GM13977 (cell line): Measurements from ENCODE around the gene SCGB1A1.
A peak's percentile ranks its signal among the peaks of the same experiment; 100 is the strongest.
"Not testable (repeated sequence)": the region's sequence is repeated elsewhere in the genome, so short reads cannot be mapped to it uniquely, and the experiment has no call there.

Experiments used
- DNase-seq: peaks from one replicate; pipeline ENCODE4 v3.0.0; 2012; ENCODE audit warnings: low spot score
- CTCF ChIP-seq: IDR thresholded peaks from 2 replicates; pipeline ENCODE4 v1.5.1; 2012; ENCODE audit warnings: mild to moderate bottlenecking, control low read depth; ENCODE audit not compliant: insufficient read depth; ENCODE audit errors: extremely low read depth, missing control alignments
- in situ Hi-C: fragments of 300-500 bp; cut with MboI; formaldehyde crosslinking; loops from one replicate; pipeline ENCODE4 v1.12.0; 2022; ENCODE audit warnings: low sequenced_read_pairs, low pct_unique_long_range_greater_than_20kb, mixed read lengths, inconsistent platforms; ENCODE audit not compliant: unreplicated experiment

SCGB1A1 gene

GRCh38 chr11:62418733-62419132 is at the start of gene SCGB1A1:
TSS of gene SCGB1A1 (plus strand) at chr11:62419033. CDS start at chr11:62419096, 63 bp downstream.
- in situ Hi-C loops: loop anchor here (25.0 kb wide), 1 partner anchor 444 kb away; no protein-coding TSS in a partner anchor
- TF ChIP-seq CTCF: no peak
- DNase-seq: no peak

GRCh38 chr11:62370743-62371440 is 47.9 kb upstream of the SCGB1A1 start:
- no peak for DNase-seq
- no peak for TF ChIP-seq CTCF
- in situ Hi-C loops: no loop called here

- in situ Hi-C loops: no loop called here
- DNase-seq: no peak
- no peak for TF ChIP-seq CTCF
Measured at GRCh38 chr11:62372871-62373270, 46.0 kb upstream of the SCGB1A1 start.

GRCh38 chr11:62373464-62374119 is 45.2 kb upstream of the SCGB1A1 start:
- DNase-seq: no peak
- in situ Hi-C loops: no loop called here
- TF ChIP-seq CTCF: no peak

GRCh38 chr11:62374801-62375200 is 44.0 kb upstream of the SCGB1A1 start:
- no peak for TF ChIP-seq CTCF
- in situ Hi-C loops: no loop called here
- no peak for DNase-seq

GRCh38 chr11:62378459-62379063 is 40.3 kb upstream of the SCGB1A1 start:
- DNase-seq, in situ Hi-C loops: not testable (repeated sequence)
- peak; percentile 40 for TF ChIP-seq CTCF

GRCh38 chr11:62379586-62379985 is 39.2 kb upstream of the SCGB1A1 start:
- DNase-seq, in situ Hi-C loops: not testable (repeated sequence)
